Keratinocyte (primary cell): ENCODE measurements around the gene CEACAM19. TPM values are rescaled to one million over a fixed set of nuclear protein-coding genes. Genes with fewer than 3 reads are reported as not detected.

Experiments used
- DNase-seq: peaks from one replicate; pipeline ENCODE4 v3.0.0-alpha.2; 2011; ENCODE audit warnings: low read depth, missing footprints, low spot score
- FAIRE-seq: peaks from 2 replicates; lab custom pipeline; 2011; peaks lifted over from hg19 to GRCh38; lab: Jason Lieb, UNC
- H2AFZ ChIP-seq: 2 replicates; pipeline ENCODE4 v1.6.0; 2012; ENCODE audit warnings: low read length, control low read depth, inconsistent platforms; ENCODE audit not compliant: control insufficient read depth
- H3K27ac ChIP-seq: 2 replicates; pipeline ENCODE4 v1.5.1; 2011; ENCODE audit warnings: low read length; ENCODE audit not compliant: control insufficient read depth, insufficient read depth
- H3K27me3 ChIP-seq: 3 replicates; pipeline ENCODE4 v1.6.0; 2011; ENCODE audit warnings: low read length; ENCODE audit not compliant: control insufficient read depth, insufficient read depth; ENCODE audit errors: extremely low read depth
- H3K36me3 ChIP-seq, 2 experiments: 2 replicates in 1 of 2; 3 replicates in 1 of 2; pipeline ENCODE4 v1.5.1; 2011; ENCODE audit warnings: low read length in 2 of 2, mild to moderate bottlenecking in 1 of 2; ENCODE audit not compliant: control insufficient read depth in 2 of 2, insufficient read depth in 2 of 2; ENCODE audit errors: extremely low read depth in 1 of 2
- H3K4me1 ChIP-seq: 3 replicates; pipeline ENCODE4 v1.5.1; 2011; ENCODE audit warnings: low read length; ENCODE audit not compliant: control insufficient read depth, insufficient read depth; ENCODE audit errors: extremely low read depth
- H3K4me2 ChIP-seq: 3 replicates; pipeline ENCODE4 v1.6.0; 2011; ENCODE audit warnings: low read depth, low read length; ENCODE audit not compliant: control insufficient read depth, insufficient read depth; ENCODE audit errors: extremely low read depth
- H3K4me3 ChIP-seq, 3 experiments: fragments of 200-600 bp in 1 of 3; sonication (generic) in 1 of 3; 2 replicates in 2 of 3; 3 replicates in 1 of 3; pipeline ENCODE4 v1.5.1; 2011 to 2016; ENCODE audit warnings: low read length in 3 of 3, mild to moderate bottlenecking in 3 of 3, control low read depth in 2 of 3, inconsistent platforms in 1 of 3, low read depth in 1 of 3, mixed read lengths in 1 of 3, mixed run types in 1 of 3, moderate library complexity in 1 of 3; ENCODE audit not compliant: control insufficient read depth in 2 of 3, insufficient read depth in 2 of 3; ENCODE audit errors: extremely low read depth in 1 of 3
- H3K79me2 ChIP-seq: 2 replicates; pipeline ENCODE4 v1.6.0; 2012; ENCODE audit warnings: low read length; ENCODE audit not compliant: control insufficient read depth, insufficient read depth
- H3K9ac ChIP-seq: 3 replicates; pipeline ENCODE4 v1.6.0; 2011; ENCODE audit warnings: low read length; ENCODE audit not compliant: control insufficient read depth, insufficient read depth; ENCODE audit errors: extremely low read depth
- H3K9me1 ChIP-seq: 3 replicates; pipeline ENCODE4 v1.6.0; 2011; ENCODE audit warnings: low read length; ENCODE audit not compliant: control insufficient read depth, insufficient read depth; ENCODE audit errors: extremely low read depth
- H3K9me3 ChIP-seq: 2 replicates; pipeline ENCODE4 v1.5.1; 2012; ENCODE audit warnings: low read depth, low read length; ENCODE audit not compliant: control insufficient read depth
- H4K20me1 ChIP-seq: 3 replicates; pipeline ENCODE4 v1.6.0; 2011; ENCODE audit warnings: low read length; ENCODE audit not compliant: control insufficient read depth, insufficient read depth; ENCODE audit errors: extremely low read depth
- CTCF ChIP-seq, 3 experiments: IDR thresholded peaks in 1 of 3; conservative IDR thresholded peaks in 1 of 3; optimal IDR thresholded peaks in 1 of 3; 2 replicates in 2 of 3; 3 replicates in 1 of 3; pipeline versions ENCODE3 to v1.5.1; 2011; ENCODE audit warnings: low read length in 3 of 3, mild to moderate bottlenecking in 3 of 3, moderate library complexity in 2 of 3, control low read depth in 1 of 3, inconsistent platforms in 1 of 3; ENCODE audit not compliant: insufficient read depth in 2 of 3; ENCODE audit errors: extremely low read depth in 1 of 3
- EZH2 ChIP-seq: IDR thresholded peaks from one replicate; pipeline ENCODE4 v1.6.1; 2012; ENCODE audit warnings: inconsistent platforms, mild to moderate bottlenecking, low read length, moderate library complexity
- dilution Hi-C: fragments of 300-500 bp; cut with MboI; formaldehyde crosslinking; loops from one replicate; pipeline ENCODE4 v1.7.0; 2020; ENCODE audit warnings: low sequenced_read_pairs; ENCODE audit not compliant: extremely low pct_ligation_motif_present
- polyA plus RNA-seq, 5 experiments: library from polyadenylated mRNA; depleted of rRNA in 3 of 5; stranded (reverse) in 3 of 5; stranded (forward) in 1 of 5; unstranded in 1 of 5; fragments of >200 nt; gene quantifications; 1 replicate in 1 of 5; 2 replicates in 3 of 5; 3 replicates in 1 of 5; pipeline versions ENCODE4 v1.2.1 to v1.2.3, GENCODE V29; 2011 to 2012; ENCODE audit warnings: missing spikeins in 2 of 5, low read depth in 1 of 5, low replicate concordance in 1 of 5

CEACAM19 gene
- polyA plus RNA-seq, 1 donor (not counting 4 experiments of a cell fraction or from before 2014, with no cell fraction given): 3.7 TPM

- Histone ChIP-seq H2AFZ (no peak overlapping the region), H3K79me2 (no peaks in the 10 kb centered on the region), H3K4me3 (no peak overlapping the region), H3K9me1 (no peaks in the 10 kb centered on the region), H4K20me1 (no peaks in the 10 kb centered on the region), H3K27ac (no peak overlapping the region), H3K27me3 (peaks cover 3% of the 10 kb centered on the region), H3K4me2 (no peak overlapping the region), H3K9ac (no peak overlapping the region), H3K4me1 (no peaks in the 10 kb centered on the region), H3K9me3 (no peaks in the 10 kb centered on the region), H3K36me3 (no peaks in the 10 kb centered on the region)
- DNase-seq (no peak), FAIRE-seq (no peak)
- TF ChIP-seq EZH2: no peak
- no peak for TF ChIP-seq CTCF (optimal IDR thresholded peaks at IDR 0.05 in 1 of 3, IDR thresholded peaks at IDR 0.05 in 1 of 3, conservative IDR thresholded peaks at IDR 0.05 in 1 of 3; ENCODE audit: extremely low read depth in 1 of 3, insufficient read depth in 2 of 3, low read length in 3 of 3)
- dilution Hi-C loops: no loop called here
Observed at GRCh38 chr19:44701228-44701627, 29.9 kb downstream of the CEACAM19 start.

GRCh38 chr19:44702551-44703176, 31.4 kb downstream of the CEACAM19 start:
- H3K9ac ChIP-seq: no peak overlapping the region
- DNase-seq: no peak
- FAIRE-seq: no peak
- H2AFZ ChIP-seq: no peak overlapping the region
- no peaks in the 10 kb centered on the region for H4K20me1 ChIP-seq
- H3K9me3 ChIP-seq: no peaks in the 10 kb centered on the region
- H3K27ac ChIP-seq: no peak overlapping the region
- H3K4me1 ChIP-seq: no peaks in the 10 kb centered on the region
- dilution Hi-C loops: no loop called here
- no peaks in the 10 kb centered on the region for H3K36me3 ChIP-seq
- H3K27me3 ChIP-seq: peaks cover 3% of the 10 kb centered on the region
- H3K9me1 ChIP-seq: no peaks in the 10 kb centered on the region
- TF ChIP-seq CTCF (optimal IDR thresholded peaks at IDR 0.05 in 1 of 3, IDR thresholded peaks at IDR 0.05 in 1 of 3, conservative IDR thresholded peaks at IDR 0.05 in 1 of 3; ENCODE audit: extremely low read depth in 1 of 3, insufficient read depth in 2 of 3, low read length in 3 of 3) (no peak), EZH2 (no peak)
- no peak overlapping the region for H3K4me3 ChIP-seq
- H3K4me2 ChIP-seq: no peak overlapping the region
- H3K79me2 ChIP-seq: no peaks in the 10 kb centered on the region
